Neural crest cell (in vitro differentiated cells): ENCODE measurements around the gene MAGEL2. TPM values are rescaled to one million over a fixed set of nuclear protein-coding genes. Genes with fewer than 3 reads are reported as not detected.
"Not testable (repeated sequence)": the region's sequence is repeated elsewhere in the genome, so short reads cannot be mapped to it uniquely, and the experiment has no call there.

Experiments
- DNase-seq: peaks from one replicate; pipeline ENCODE4 v3.0.0; 2021; ENCODE audit warnings: low read depth, mixed read lengths, low spot score
- H3K27ac Mint-ChIP-seq: one replicate; pipeline ENCODE4 v1.8.0; 2021; ENCODE audit warnings: mild to moderate bottlenecking, mixed read lengths; ENCODE audit not compliant: unreplicated experiment
- H3K27me3 Mint-ChIP-seq: 2 replicates; pipeline ENCODE4 v1.8.0; 2021; ENCODE audit warnings: low read depth, mild to moderate bottlenecking, mixed read lengths
- H3K36me3 Mint-ChIP-seq: 2 replicates; pipeline ENCODE4 v1.8.0; 2021; ENCODE audit warnings: low read depth, mild to moderate bottlenecking, mixed read lengths
- H3K4me1 Mint-ChIP-seq: 2 replicates; pipeline ENCODE4 v1.8.0; 2021; ENCODE audit warnings: mixed read lengths
- H3K4me3 Mint-ChIP-seq: one replicate; pipeline ENCODE4 v1.8.0; 2021; ENCODE audit warnings: mild to moderate bottlenecking, mixed read lengths
- H3K9me3 Mint-ChIP-seq: 2 replicates; pipeline ENCODE4 v1.8.0; 2021; ENCODE audit warnings: mixed read lengths
- total RNA-seq: library from RNA; stranded (reverse); gene quantifications from 2 replicates; pipeline ENCODE4 v1.2.1, GENCODE V29; 2021
- TF ChIP-seq, protein P1 (sequence below): fragments of 200-600 bp; sonication (generic); conservative IDR thresholded peaks from 2 replicates; pipeline ENCODE4 v1.5.0; 2021; ENCODE audit warnings: antibody characterized with exemption, mild to moderate bottlenecking

The MAGEL2 gene
- total RNA-seq, 1 donor from 2014 or later: 11.9 TPM

DNA sequence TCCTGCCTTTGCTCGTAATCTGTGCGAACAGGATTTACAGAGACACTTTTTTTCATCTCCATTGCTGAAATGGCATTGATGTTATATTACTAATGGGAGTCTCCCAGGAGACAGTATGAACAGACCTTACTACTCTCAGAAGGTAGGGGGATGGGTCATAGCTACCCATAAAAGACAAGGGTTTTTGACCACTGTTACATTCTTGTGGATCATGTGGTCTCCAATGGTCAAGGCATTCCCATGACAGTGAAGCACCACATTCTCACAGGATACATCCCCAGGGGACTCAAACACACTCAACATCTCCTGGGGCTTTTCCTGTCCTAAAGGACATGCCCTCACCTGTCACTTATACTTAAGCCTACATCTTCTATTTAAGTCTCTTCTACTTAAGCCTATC is 41.4 kb downstream of the MAGEL2 start:
- no peak overlapping the region for H3K4me3 Mint-ChIP-seq
- H3K27me3 Mint-ChIP-seq: no peaks in the 10 kb centered on the region
- H3K9me3 Mint-ChIP-seq: peaks cover 9% of the 10 kb centered on the region
- no peak for DNase-seq
- TF ChIP-seq, protein P1, sequence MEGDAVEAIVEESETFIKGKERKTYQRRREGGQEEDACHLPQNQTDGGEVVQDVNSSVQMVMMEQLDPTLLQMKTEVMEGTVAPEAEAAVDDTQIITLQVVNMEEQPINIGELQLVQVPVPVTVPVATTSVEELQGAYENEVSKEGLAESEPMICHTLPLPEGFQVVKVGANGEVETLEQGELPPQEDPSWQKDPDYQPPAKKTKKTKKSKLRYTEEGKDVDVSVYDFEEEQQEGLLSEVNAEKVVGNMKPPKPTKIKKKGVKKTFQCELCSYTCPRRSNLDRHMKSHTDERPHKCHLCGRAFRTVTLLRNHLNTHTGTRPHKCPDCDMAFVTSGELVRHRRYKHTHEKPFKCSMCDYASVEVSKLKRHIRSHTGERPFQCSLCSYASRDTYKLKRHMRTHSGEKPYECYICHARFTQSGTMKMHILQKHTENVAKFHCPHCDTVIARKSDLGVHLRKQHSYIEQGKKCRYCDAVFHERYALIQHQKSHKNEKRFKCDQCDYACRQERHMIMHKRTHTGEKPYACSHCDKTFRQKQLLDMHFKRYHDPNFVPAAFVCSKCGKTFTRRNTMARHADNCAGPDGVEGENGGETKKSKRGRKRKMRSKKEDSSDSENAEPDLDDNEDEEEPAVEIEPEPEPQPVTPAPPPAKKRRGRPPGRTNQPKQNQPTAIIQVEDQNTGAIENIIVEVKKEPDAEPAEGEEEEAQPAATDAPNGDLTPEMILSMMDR: no peak
- no peaks in the 10 kb centered on the region for H3K4me1 Mint-ChIP-seq
- H3K36me3 Mint-ChIP-seq: no peaks in the 10 kb centered on the region
- no peak overlapping the region for H3K27ac Mint-ChIP-seq

DNA sequence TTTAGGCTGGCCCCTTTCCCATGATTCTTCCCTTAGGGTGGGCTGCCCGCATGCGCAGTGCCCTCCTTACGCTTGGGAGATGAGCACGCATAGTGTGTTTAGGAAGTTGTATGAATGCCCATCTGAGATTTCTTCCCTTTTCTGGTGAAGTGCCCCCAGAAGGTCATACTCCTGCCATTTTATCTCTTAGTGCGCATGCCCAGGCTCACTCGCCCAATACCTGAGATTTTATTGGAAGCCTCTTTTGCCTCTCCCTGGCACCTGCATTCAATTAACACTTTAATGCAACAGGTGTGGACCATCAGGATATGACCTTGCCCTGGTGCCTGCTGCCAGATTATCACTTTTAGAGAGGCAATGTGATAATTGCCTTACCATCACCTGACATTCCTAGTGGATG is 45.5 kb downstream of the MAGEL2 start:
- Mint-ChIP-seq H3K4me3 (no peak overlapping the region), H3K4me1 (no peaks in the 10 kb centered on the region), H3K36me3 (no peaks in the 10 kb centered on the region), H3K27me3 (no peaks in the 10 kb centered on the region), H3K9me3 (peaks cover 2% of the 10 kb centered on the region), H3K27ac (no peak overlapping the region)
- TF ChIP-seq, protein P1: no peak
- no peak for DNase-seq

DNA sequence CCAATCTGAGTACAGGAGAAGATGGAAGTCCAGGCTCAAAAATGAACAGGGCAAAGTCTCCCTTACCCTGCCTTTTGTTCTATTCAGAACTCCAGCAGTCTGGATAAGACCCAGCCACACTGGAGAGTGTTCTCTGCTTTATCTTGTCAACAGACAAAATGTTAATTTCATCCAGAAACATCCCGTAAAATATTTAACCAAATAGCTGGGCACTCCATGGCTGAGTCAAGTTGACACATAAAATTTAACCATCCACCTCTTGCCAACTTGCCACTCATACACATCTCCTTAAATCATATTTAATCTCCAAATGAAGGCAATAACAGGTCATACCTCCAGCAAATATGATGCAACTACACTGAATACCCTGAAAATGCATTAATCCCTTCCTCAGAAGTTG is 48.6 kb downstream of the MAGEL2 start:
- no peak for DNase-seq
- Mint-ChIP-seq H3K4me3 (no peak overlapping the region), H3K27ac (no peak overlapping the region), H3K27me3 (no peaks in the 10 kb centered on the region), H3K4me1 (no peaks in the 10 kb centered on the region), H3K9me3 (peaks cover 2% of the 10 kb centered on the region), H3K36me3 (no peaks in the 10 kb centered on the region)
- TF ChIP-seq, protein P1: no peak

DNA sequence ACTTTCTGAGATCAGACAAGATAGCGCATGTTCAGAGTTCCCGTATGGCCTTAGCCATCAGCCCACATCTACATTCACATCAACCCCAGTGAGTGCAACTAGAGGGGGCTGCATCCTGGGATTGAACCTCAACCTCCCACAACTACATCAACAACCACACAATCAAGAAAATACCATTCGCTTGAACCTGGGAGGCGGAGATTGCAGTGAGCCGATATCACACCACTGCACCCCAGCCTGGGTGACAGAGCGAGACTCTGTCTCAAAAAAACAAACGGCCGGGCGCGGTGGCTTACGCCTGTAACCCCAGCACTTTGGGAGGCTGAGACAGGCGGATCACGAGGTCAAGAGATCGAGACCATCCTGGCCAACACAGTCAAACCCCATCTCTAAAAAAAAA is 50.4 kb downstream of the MAGEL2 start:
- H3K9me3 Mint-ChIP-seq, H3K36me3 Mint-ChIP-seq, H3K27ac Mint-ChIP-seq, H3K4me1 Mint-ChIP-seq, DNase-seq, H3K27me3 Mint-ChIP-seq, H3K4me3 Mint-ChIP-seq: not testable (repeated sequence)

DNA sequence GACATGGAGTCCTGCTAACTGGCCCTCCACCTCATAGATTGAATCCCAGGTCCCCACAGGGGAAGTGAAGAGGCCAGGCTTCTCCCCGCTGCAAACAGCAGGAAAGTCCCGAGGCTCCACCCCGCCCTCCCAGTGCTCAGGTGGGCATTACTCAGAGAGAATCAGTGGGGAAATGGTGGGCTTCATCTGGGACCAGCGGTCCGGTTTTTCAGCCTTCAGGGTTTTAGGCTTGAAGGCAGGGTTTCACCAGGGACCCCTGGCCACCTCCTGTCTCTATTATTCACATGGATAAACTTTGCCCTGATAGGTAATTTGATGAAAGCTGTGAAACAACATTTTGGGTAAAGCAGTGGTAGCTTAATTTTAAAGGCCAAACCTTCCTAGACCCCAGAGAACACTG is 50.9 kb downstream of the MAGEL2 start:
- Mint-ChIP-seq H3K9me3 (peaks cover 2% of the 10 kb centered on the region), H3K27me3 (no peaks in the 10 kb centered on the region), H3K4me3 (no peak overlapping the region), H3K4me1 (no peaks in the 10 kb centered on the region), H3K27ac (no peak overlapping the region), H3K36me3 (no peaks in the 10 kb centered on the region)
- DNase-seq: no peak
- TF ChIP-seq, protein P1: no peak

DNA sequence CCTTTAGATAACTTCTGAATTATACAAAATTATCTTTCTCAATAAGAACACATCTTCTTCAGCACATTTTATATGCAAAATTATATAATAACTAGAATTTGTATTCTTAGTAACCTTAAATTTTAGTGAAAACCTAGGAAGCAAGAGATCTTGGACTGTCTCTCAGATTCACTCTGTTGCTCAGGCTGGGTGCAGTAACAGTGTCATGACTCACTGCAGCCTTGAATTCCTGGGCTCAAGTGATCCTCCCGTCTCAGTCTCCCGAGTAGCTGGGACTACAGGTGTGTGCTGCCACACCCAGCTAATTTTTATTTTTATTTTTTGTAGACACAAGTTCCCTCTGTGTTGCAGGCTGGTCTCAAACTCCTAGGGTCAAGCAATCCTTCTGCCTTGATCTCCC is 52.3 kb downstream of the MAGEL2 start:
- no peaks in the 10 kb centered on the region for H3K9me3 Mint-ChIP-seq
- peaks cover 2% of the 10 kb centered on the region for H3K36me3 Mint-ChIP-seq

More for the DNA sequence above, 52.3 kb downstream of the MAGEL2 start:
- DNase-seq: no peak
- TF ChIP-seq, protein P1: no peak
- Mint-ChIP-seq H3K4me3 (no peak overlapping the region), H3K27ac (no peak overlapping the region), H3K27me3 (no peaks in the 10 kb centered on the region), H3K4me1 (no peaks in the 10 kb centered on the region)
